Erythroblast (primary cell): ENCODE data around the gene SCAP.

Source experiments
- GATA1 ChIP-seq: IDR thresholded peaks from 2 replicates; pipeline ENCODE4 v1.6.1; 2011; ENCODE audit warnings: low read depth, mild to moderate bottlenecking, control low read depth, low read length, moderate library complexity
- POLR2A ChIP-seq: IDR thresholded peaks from 2 replicates; pipeline ENCODE4 v1.6.1; 2011; ENCODE audit warnings: mild to moderate bottlenecking, low read length

- no peak for TF ChIP-seq POLR2A
- no peak for TF ChIP-seq GATA1
These were observed 41.9 kb downstream of the SCAP start for GRCh38 chr3:47433796-47434195.
